Smooth muscle cell (in vitro differentiated cells): ENCODE data around the gene LGALS3BP. TPM values are rescaled to one million over a fixed set of nuclear protein-coding genes. Genes with fewer than 3 reads are reported as not detected.

Experiments used
- DNase-seq: peaks from one replicate; lab custom pipeline; 2025; ENCODE audit not compliant: unreplicated experiment; lab: John Stamatoyannopoulos, UW
- H2AFZ ChIP-seq: fragments of 200-600 bp; sonication (generic); 2 replicates; pipeline ENCODE4 v1.6.0; 2016; ENCODE audit warnings: antibody characterized with exemption, low read depth, mild to moderate bottlenecking
- H3F3A ChIP-seq: fragments of 200-600 bp; sonication (generic); 2 replicates; pipeline ENCODE4 v1.6.0; 2017; ENCODE audit warnings: antibody characterized with exemption, low read depth
- H3K27ac ChIP-seq: fragments of 200-600 bp; sonication (generic); 2 replicates; pipeline ENCODE4 v1.5.1; 2016; ENCODE audit warnings: low read depth, mild to moderate bottlenecking
- H3K27me3 ChIP-seq: fragments of 200-600 bp; sonication (generic); 2 replicates; pipeline ENCODE4 v1.6.1; 2016; ENCODE audit warnings: low read depth, mild to moderate bottlenecking
- H3K36me3 ChIP-seq: fragments of 200-600 bp; sonication (generic); 2 replicates; pipeline ENCODE4 v1.5.1; 2016; ENCODE audit warnings: low read depth
- H3K4me1 ChIP-seq: fragments of 200-600 bp; sonication (generic); 2 replicates; pipeline ENCODE4 v1.5.1; 2016; ENCODE audit warnings: low read depth
- H3K4me2 ChIP-seq: fragments of 200-600 bp; sonication (generic); 2 replicates; pipeline ENCODE4 v1.6.0; 2016; ENCODE audit warnings: mild to moderate bottlenecking
- H3K4me3 ChIP-seq: fragments of 200-600 bp; sonication (generic); 2 replicates; pipeline ENCODE4 v1.5.1; 2016; ENCODE audit warnings: mild to moderate bottlenecking
- H3K79me2 ChIP-seq: fragments of 200-600 bp; sonication (generic); 2 replicates; pipeline ENCODE4 v1.6.0; 2016; ENCODE audit warnings: low read depth, mild to moderate bottlenecking
- H3K9ac ChIP-seq: fragments of 200-600 bp; sonication (generic); 2 replicates; pipeline ENCODE4 v1.6.0; 2016; ENCODE audit warnings: low read depth
- H3K9me3 ChIP-seq: fragments of 200-600 bp; sonication (generic); replicated peaks from 2 replicates; pipeline ENCODE4 v1.5.1; 2016; ENCODE audit warnings: low read depth
- H4K20me1 ChIP-seq: fragments of 200-600 bp; sonication (generic); 2 replicates; pipeline ENCODE4 v1.6.0; 2016; ENCODE audit warnings: low read depth
- WGBS: methylation state at CpG from one replicate; pipeline ENCODE4 v1.1.7; 2016; ENCODE audit warnings: low lambda C conversion rate; 5-methylcytosine and 5-hydroxymethylcytosine counted together
- polyA plus RNA-seq: library from polyadenylated mRNA; unstranded; fragments of >200 nt; fragmentation: Nextera tagmentation; extraction: Ambion mirVana; gene quantifications from 2 replicates; pipeline ENCODE4 v1.2.1, GENCODE V29; 2016
- total RNA-seq: library from RNA; depleted of rRNA; stranded (reverse); fragments of >200 nt; gene quantifications from 2 replicates; pipeline ENCODE4 v1.2.3, GENCODE V29; 2014
- TF ChIP-seq, protein P1 (sequence below): fragments of 200-600 bp; sonication (generic); IDR thresholded peaks from 2 replicates; pipeline ENCODE4 v1.5.1; 2017; ENCODE audit warnings: borderline replicate concordance, mild to moderate bottlenecking, antibody characterized with exemption; ENCODE audit not compliant: insufficient read depth, poor library complexity, severe bottlenecking

LGALS3BP gene
- total and polyA plus RNA-seq, 2 experiments from 2014 or later: 66.5 to 151 TPM

GRCh38 chr17:78966910-78967600, 12.7 kb downstream of the LGALS3BP start:
- DNase-seq: no peak
- WGBS: 91% methylated on average over 23 of the region's 23 CpGs
- Histone ChIP-seq H3K4me2 (no peak overlapping the region), H3K4me3 (no peak overlapping the region), H3K27ac (no peak overlapping the region), H3K79me2 (no peaks in the 10 kb centered on the region), H3F3A (no peaks in the 10 kb centered on the region), H3K27me3 (no peaks in the 10 kb centered on the region), H2AFZ (no peak overlapping the region), H3K36me3 (no peaks in the 10 kb centered on the region), H3K9ac (no peak overlapping the region), H3K4me1 (no peaks in the 10 kb centered on the region), H3K9me3 (no peaks in the 10 kb centered on the region), H4K20me1 (no peaks in the 10 kb centered on the region)
- TF ChIP-seq, protein P1, sequence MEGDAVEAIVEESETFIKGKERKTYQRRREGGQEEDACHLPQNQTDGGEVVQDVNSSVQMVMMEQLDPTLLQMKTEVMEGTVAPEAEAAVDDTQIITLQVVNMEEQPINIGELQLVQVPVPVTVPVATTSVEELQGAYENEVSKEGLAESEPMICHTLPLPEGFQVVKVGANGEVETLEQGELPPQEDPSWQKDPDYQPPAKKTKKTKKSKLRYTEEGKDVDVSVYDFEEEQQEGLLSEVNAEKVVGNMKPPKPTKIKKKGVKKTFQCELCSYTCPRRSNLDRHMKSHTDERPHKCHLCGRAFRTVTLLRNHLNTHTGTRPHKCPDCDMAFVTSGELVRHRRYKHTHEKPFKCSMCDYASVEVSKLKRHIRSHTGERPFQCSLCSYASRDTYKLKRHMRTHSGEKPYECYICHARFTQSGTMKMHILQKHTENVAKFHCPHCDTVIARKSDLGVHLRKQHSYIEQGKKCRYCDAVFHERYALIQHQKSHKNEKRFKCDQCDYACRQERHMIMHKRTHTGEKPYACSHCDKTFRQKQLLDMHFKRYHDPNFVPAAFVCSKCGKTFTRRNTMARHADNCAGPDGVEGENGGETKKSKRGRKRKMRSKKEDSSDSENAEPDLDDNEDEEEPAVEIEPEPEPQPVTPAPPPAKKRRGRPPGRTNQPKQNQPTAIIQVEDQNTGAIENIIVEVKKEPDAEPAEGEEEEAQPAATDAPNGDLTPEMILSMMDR: no peak

GRCh38 chr17:78966123-78966813, 13.5 kb downstream of the LGALS3BP start:
- DNase-seq: no peak
- TF ChIP-seq, protein P1: no peak
- no peaks in the 10 kb centered on the region for H4K20me1 ChIP-seq
- H3K9me3 ChIP-seq: no peaks in the 10 kb centered on the region
- H3K4me1 ChIP-seq: no peaks in the 10 kb centered on the region
- no peaks in the 10 kb centered on the region for H3F3A ChIP-seq
- no peaks in the 10 kb centered on the region for H3K36me3 ChIP-seq
- no peak overlapping the region for H3K27ac ChIP-seq
- no peak overlapping the region for H3K9ac ChIP-seq
- 91% methylated on average over 26 of the region's 26 CpGs for WGBS
- no peaks in the 10 kb centered on the region for H3K79me2 ChIP-seq
- no peak overlapping the region for H3K4me3 ChIP-seq
- H3K4me2 ChIP-seq: no peak overlapping the region
- no peak overlapping the region for H2AFZ ChIP-seq
- H3K27me3 ChIP-seq: no peaks in the 10 kb centered on the region

- H4K20me1 ChIP-seq: no peaks in the 10 kb centered on the region
- H3K27me3 ChIP-seq: no peaks in the 10 kb centered on the region
- no peaks in the 10 kb centered on the region for H3K36me3 ChIP-seq
- no peaks in the 10 kb centered on the region for H3K79me2 ChIP-seq
- no peak overlapping the region for H3K9ac ChIP-seq
- no peak overlapping the region for H3K27ac ChIP-seq
- H3K4me2 ChIP-seq: no peak overlapping the region
- H3K9me3 ChIP-seq: no peaks in the 10 kb centered on the region
- TF ChIP-seq, protein P1: no peak
- H3K4me3 ChIP-seq: no peak overlapping the region
- H3F3A ChIP-seq: no peaks in the 10 kb centered on the region
- DNase-seq: no peak
- 80% methylated on average over 8 of the region's 8 CpGs for WGBS
- no peak overlapping the region for H2AFZ ChIP-seq
- H3K4me1 ChIP-seq: no peaks in the 10 kb centered on the region
Measured at GRCh38 chr17:78965491-78965924, 14.2 kb downstream of the LGALS3BP start.
